Ramos (cell line): Measurements from ENCODE around the gene SBK2.

Source experiments
- in situ Hi-C: fragments of 300-500 bp; cut with MboI; formaldehyde crosslinking; loops from one replicate; pipeline ENCODE4 v1.14.3; 2022; ENCODE audit warnings: low sequenced_read_pairs; ENCODE audit not compliant: unreplicated experiment

The SBK2 gene

DNA sequence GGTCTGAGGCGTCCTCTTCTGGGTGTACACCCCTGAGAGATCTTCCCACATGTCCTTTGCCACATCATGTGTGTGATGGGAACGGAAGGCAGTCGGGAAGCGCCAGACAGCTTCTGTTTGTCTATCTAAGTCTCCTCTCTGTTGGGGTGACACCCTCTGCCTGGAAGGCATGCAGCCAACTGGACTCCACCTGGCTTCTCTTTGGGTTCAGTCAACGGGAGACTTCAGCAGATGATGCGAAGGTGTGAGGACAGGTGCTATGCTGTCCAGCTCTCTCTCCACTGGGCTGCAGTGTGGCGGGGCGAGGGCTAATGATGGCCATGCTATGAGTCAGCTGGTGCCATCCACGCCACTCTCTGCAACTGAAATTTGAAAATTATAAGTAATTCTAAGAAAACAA is 22.8 kb upstream of the SBK2 start:
- in situ Hi-C loops = no loop called here

DNA sequence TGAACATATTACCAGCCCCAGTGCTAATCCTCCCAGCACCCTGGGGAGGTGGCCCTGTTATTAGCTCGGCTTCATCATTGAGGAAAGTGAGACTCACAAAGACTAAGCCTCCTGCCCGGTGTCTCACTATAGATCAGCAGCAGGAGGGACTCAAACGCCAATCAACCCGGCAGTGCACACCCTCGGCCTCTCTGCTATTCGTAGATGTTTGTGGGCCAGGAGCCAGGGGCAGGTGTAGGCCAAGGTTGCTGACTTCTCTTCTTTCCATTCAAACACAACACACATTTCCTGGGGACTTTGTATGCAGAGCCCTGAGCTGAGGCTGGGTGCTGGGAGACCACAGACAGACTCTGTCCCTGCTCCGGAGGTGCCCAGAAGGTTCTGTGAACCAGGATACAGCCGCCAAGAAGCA is 17.8 kb upstream of the SBK2 start:
- in situ Hi-C loops = no loop called here

DNA sequence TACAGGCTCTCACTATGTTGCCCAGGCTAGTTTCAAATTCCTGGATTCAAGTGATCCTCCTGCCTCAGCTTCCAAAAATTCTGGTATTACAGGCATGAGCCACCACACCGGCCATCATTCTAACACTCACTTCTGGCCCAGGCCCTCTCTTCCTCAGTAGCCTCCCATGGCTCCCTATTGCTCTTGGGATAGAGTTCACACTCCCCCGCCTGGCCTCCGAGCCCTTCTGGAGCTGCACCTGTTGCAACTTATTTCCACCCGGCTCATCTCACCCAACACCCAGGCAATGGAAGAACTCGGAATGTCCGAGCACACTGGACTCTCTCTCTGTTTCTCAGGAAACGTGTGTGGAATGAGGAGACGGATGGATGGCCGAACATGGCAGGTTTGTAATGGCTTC is 17.4 kb upstream of the SBK2 start:
- in situ Hi-C loops = no loop called here

DNA sequence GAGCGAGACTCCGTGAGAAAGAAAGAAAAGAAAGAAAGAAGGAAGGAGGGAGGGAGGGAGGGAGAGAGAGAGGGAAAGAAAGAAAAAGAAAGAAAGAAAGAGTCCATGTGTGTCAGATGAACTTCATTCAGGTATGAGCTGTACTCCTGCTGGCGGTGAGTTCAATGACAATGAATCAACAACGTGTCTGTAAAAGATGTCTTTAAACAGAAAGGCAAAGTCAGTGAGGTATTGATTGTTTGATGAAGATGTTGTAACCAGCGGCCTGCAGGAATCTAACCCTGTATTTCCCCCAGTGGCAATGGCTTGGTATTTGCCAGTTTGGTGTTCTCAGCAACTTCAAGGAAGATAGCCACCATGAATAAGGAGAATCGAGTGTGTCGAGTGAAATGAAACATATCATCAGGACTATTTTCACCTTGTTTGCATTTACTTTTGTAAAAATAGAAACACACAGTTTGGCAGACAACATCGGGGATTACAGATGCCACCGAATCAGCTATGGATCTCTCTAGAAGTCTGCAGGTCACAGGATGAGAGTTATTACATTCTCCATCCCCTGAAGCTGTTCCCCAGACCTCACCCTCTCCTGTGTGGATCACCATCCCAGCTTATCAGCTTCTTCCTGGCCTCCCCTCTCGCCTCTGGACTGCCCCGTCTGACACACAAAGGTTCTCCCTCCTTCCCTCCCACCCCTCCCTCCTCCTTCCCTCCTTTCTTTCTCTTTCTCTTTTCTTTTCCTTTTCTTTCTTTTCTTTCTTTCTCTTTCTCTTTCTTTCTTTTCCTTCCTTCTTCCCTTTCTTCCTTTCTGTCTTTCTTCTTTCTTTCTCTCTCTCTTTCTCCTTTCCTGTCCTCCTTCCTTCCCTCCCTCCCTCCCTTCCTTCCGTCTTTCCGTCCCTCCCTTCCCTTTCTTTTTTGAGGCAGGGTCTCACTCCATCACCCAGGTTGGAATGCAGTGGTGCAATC is 16.6 kb upstream of the SBK2 start:
- in situ Hi-C loops = no loop called here

DNA sequence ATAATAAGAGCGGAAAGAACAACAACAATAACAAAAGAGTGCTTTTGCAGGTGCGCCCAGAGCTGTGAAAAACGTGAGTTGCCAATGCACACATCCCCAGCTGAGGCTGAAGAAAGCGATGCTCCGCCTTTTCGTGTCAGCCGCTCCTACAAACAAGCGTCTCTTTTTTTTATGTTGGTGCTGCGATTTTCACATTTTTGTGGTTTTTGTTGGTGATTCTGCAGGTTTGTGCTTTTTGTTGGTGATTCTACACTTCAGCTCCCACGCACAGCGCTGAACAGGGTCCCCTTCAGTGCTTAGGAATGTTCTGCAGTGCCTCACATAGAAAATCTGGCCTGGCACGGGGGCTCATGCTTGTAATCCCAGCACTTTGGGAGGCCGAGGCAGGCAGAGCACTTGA is 15.7 kb upstream of the SBK2 start:
- in situ Hi-C loops = no loop called here

DNA sequence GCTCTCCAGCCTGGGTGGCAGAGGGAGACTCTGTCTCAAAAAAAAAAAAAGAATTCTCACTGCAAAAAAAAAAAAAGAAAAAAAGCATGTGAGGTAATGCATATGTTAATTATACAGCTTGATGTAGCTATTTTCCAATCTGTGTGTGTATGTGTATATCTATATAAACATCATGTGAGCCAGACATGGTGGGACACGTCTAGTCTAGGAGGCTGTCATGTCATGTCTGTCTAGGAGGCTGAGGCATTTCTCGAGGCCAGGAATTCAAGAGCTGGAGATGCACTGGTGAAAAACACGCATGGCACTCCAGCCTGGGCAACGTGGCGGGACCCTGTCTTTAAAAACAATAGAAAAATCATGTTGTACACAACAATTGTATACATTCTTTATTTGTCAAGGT is 15.3 kb upstream of the SBK2 start:
- in situ Hi-C loops = no loop called here

DNA sequence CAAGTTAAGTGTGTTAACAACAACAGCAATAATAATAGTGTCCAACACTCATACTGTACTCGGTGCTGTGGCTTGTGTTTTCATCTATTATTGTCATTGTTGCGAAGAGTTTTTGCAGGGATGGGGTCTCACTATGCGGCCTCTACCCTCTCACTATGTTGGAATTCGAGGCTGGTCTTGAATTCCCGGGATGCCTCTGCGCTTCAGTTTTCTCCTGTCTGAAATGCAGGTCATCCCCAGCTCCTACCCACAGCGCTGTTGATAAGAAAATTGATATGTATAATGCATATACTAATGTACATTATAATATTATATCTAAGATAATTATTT is 13.4 kb upstream of the SBK2 start:
- in situ Hi-C loops = no loop called here

DNA sequence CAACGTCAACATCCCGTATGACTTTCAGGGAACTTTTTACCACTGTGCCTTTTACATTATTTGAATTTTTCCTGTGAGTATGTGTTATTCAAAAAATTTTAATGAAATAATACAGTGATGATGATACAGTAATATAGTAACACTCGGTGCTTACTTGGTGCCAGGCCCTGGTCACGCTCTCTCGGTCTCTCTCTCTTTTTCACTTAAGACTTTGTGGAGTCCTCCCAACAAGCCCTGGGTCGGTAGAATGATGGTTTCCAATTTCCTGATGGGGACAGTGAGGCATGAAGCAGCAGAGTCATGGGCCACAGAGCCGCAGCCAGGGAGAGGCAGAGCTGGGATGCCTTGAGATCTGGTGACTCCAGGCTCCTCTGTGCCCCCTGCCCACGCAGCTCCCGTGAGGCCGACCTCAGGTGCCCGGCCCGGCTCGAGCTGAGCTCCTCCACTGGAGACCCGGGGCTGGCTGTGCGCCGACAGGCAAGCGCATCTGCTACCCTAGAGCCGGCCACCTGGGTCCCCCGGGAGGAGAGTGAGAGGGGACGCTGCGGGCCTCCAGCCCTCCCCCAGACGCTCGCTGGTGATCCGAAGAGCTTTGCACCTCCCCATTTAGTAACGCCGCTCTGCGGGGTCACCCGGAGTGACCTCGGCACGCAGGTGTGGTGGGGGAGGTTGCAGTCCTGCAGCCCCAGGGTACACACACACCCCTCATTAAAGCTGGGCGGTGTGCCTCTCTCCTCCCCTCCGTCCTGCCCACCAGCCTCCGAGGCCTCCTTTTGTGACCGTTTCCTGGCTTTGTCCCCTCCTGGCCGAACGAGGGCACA is 12.8 kb upstream of the SBK2 start:
- in situ Hi-C loops = no loop called here

DNA sequence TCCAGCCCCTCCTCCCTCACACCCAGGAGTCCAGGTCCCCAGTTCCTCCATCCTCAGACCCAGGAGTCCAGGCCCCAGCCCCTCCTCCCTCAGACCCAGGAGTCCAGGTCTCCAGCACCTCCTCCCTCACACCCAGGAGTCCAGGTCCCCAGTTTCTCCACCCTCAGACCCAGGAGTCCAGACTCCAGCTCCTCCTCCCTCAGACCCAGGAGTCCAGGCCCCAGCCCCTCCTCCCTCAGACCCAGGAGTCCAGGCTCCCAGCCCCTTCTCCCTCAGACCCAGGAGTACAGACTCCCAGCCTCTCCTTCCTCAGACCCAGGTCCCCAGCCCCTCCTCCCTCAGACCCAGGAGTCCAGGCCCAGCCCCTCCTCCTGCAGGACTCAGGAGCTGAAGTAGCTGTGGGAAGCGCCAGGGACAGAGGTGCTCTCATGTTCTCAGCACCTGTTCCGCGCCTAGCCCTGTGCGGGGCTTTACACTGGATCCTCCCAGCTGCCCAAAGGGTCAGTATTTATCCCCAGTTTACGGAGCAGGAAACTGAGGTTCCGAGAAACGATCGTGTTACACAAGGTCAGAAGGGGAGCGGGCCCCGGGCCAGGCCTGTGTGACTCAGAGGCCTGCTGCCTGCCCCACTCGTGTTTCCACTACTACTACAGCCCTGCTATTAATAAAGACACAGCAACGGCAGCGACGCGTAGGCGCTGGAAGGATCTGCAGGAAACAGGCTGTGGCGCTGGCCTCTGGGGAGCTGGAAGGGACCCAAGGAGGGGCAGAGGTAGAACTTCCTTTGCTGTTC is 10.1 kb upstream of the SBK2 start:
- in situ Hi-C loops = no loop called here

DNA sequence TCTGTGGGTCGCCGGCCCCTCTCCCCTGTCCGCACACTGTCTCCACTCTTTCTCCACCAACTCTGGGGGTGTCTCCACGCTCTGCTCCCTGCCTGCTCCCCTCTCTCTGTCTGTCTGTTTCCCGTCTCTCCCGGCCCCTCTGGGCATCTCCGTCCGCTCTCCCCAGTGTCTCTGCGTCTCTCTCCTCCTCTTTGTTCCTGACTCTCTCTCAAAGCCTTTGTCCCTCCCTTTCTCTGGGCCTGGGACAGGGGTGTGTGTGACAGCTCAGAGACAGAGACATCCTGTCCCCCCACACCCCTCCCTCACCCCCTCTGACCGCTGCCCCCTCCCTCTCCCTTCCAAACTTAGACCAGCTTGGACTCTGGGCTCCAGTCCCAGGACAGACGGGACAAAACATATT is 9.1 kb upstream of the SBK2 start:
- in situ Hi-C loops = no loop called here

DNA sequence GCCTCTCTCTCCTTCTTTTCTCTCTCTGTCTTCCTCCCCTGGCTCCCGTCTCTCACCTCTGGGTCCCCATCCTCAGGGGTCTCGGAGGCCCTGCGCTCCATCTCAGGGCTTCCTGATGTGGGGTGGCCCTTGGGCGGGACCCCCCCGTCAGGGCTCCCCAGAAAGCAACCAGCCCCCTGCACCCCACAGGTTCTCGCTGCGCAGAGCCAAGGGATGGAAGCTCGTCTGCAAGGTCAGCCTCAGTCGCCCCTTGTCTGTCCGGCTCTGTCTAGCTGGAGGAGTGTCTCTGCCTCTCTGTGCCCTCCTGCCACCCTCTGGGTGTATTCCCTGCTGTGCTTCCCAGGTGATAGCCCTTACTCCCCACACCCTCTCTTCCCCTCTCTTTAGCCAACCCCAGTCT is 8.5 kb upstream of the SBK2 start, which contains the start of gene SBK3:
SBK3 (minus strand) TSS at position 101 of the 400 bp plus-strand sequence; CDS start at position 101, 0 bp downstream.
- in situ Hi-C loops = no loop called here

DNA sequence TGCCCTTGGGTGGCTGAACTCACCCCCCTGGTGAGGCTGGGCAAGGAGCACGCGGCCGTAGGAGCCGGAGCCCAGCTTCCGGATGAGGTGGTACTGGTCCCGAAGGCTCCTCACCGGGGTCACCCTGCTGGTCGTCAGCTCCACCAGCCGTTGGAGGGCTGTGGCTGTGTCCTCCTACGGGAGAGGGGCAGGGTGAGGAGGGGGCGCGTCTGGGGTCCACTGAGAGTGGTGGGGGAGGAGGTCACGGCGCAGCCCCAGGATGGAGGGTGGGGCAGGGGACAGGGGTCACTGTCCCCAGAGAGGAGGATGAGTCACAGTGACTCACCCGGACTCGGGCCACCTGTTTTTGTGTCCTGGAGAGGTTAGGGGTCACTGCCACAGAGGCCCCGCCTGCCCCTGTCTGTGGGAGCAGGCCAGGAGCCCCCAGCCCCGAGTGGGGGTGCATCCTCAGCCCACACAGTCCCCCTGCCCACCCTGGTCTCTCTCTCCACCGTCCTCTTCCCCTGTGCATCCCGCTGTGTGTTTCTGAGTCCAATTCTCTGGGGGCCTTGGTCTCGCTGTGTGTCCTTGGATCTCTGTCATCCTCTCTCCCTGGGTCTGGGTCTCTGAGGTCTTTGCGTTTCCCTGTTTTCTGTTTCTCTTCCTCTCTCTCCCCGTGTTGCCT is 8.0 kb upstream of the SBK2 start:
- in situ Hi-C loops = no loop called here

DNA sequence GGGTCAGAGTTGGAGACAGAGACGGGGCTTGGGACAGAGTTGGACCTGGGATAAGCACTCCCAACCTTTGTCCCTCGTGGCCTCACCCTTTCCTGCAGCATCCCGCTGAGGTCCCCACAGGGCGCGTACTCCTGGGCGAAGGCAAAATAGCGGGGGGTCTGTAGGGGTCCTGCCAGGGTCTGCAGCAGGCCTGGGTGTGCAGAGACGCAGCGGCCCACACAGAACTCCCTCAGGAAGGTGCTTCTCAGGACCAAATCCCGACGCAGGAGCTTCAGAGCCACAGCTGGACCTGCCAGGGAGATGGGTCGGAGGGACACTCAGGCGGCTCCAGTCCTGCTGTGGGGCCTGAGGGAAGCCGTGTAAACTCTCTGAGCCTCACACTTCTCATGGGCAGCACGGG is 7.1 kb upstream of the SBK2 start:
- in situ Hi-C loops = no loop called here

DNA sequence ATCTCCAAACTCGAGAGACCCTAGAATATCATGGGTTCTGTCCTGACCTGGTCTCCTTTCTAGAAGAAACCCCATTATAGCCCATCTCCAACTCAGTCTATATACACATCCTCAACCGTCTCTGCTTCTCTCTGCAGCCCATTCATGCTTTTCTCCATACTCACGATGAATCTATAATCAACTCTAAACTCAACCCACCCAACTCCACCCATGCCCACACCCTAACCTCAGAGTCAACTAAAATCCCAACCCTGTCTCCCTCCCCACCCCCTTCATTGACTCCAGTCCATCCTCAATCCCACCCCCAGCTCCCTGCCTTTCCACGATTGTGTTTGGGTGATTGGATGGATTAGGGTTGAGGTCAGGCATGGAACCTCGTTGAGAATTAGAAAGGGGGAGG is 6.6 kb upstream of the SBK2 start:
- in situ Hi-C loops = no loop called here

DNA sequence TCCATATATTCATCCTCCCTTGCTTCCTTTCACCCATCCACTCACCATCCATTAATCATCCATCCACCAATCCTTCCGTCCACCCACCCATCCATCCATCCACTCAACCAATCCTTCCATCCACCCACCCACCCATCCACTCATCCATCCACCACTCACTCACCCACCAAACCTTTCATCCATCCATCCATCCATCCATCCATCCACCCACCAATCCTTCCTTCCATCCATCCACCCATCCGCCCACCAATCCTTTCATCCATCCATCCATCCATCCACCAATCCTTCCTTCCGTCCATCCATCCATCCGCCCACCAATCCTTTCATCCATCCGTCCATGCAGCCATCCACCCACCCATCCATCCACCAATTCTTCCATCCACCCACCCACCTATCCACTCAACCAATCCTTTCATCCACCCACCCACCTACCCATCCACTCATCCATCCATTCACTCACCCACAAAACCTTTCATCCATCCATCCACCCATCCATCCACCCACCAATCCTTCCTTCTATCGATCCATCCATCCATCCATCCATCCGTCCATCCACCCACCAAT is 5.4 kb upstream of the SBK2 start:
- in situ Hi-C loops = no loop called here

DNA sequence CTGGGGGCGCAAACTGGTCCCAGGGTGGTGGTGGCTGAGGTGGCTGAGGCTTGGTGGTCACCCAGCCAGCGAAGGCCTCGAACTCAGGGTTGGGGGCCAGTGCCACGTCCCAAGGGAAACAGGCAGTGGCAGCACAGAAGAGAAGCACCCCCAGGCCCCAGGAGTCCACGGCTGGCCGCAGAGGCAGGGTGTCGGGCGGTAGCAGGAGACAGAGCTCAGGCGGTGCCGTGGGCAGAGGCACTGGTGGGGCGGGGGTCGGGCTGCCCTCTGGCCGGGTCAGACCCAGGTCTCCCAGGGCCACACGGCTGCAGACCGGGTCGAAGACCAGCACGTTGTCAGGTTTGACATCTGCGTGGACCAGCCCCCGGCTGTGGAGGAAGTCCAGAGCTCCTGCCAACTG is 4.2 kb upstream of the SBK2 start:
- in situ Hi-C loops = no loop called here

DNA sequence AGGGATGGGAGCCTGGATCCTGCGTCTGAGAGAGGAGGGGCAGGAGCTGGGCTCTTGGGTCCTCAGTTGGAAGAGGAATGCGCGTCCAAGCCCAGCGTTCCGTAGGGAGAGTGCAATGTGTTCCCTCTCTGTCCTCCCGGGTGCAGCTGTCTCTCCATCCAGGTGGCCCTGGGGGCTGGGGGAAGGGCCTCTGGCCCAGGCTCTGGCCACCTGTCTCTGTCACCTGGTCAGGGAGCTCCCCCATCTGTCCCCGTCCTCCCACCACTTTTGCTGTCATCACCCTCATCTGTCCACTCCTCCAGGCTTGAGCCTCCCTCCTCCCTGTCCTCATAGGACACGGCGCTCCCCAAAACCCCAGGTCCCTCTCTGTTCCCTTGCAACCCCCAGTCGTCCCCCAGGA is 3.7 kb upstream of the SBK2 start:
- in situ Hi-C loops = no loop called here

DNA sequence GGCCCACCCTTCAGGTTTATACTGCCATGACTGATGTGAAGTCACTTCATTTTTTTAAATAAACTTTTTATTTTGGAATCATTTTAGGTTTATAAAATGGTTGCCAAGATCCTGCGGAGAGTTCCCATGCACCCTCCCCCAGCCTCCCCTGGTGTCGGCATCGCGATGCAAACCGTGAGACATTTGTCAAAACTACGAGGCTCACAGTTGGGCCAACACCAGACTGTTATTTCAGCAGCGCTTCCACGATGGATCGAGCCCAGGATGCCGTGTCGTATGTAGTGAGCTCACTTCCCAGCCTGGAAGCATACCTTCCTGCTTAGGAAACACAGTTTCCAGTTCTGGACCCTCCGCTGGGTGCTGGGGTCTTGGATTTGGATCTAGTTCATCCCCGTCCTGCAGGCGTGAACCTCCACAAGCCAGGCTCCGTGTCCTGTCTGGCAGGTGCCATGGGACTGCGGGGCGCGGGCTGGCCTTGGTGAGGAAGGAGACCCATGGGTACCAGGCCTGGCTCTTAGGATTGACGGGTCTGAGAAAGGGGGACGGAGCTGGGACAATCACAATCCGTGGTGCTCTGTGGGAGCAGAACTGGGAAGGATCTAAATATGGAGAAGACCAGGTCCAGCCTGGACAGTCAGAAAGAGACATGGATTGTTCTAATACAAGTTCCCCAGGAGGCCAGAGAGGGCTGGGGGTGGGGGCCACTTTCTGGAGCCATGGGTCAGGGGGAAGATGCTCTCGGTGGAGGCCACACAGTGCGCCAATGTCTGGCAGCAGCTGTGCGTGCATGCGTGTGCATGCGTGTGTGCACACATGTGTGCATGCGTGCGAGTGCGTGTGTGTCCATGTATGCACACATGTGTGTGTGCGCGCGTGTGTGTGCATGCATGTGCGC is 2.4 kb upstream of the SBK2 start:
- in situ Hi-C loops = no loop called here

DNA sequence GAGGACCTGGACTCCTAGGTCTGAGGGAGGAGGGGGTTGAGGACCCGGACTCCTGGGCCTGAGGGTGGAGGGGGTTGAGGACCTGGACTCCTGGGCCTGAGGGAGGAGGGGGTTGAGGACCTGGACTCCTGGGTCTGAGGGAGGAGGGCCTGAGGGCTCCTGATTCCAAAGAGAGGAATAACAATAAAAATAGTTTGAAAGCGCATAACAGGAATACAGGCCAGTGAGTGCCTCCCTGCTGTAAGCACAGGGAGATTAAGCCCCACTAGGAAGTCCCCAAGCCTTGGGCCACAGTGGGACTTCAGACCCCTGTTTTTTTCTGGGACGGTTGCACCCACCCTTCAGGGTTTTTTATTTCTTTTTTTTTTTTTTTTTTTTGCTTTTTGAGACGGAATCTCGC is 1.2 kb upstream of the SBK2 start:
- in situ Hi-C loops = no loop called here
